IMR-90 (cell line): Measurements from ENCODE around the gene FRMD5. TPM values are rescaled to one million over a fixed set of nuclear protein-coding genes. Genes with fewer than 3 reads are reported as not detected.

Experiments used
- ATAC-seq: fragments of 200-7000 bp; cut with Tn5 transposase; 2 replicates; pipeline ENCODE4 v1.9.1; 2020; ENCODE audit warnings: low read depth, mild to moderate bottlenecking, moderate library complexity
- BruUV-seq: library from RNA; stranded (reverse); fragments of 400-500 nt; replicated peaks from 2 replicates; lab custom pipeline; 2021; lab: Mats Ljungman, UMichigan
- CTCF ChIA-PET: fragments of 300-600 bp; formaldehyde crosslinking; extraction: SDS; loops from one replicate; lab custom pipeline; 2021; ENCODE audit warnings: antibody characterized with exemption; lab: Yijun Ruan, JAX
- POLR2A ChIA-PET: fragments of 300-600 bp; sonication (Branson Sonifier 250); formaldehyde crosslinking; loops from one replicate; lab custom pipeline; 2022; ENCODE audit warnings: antibody characterized with exemption; ENCODE audit not compliant: unreplicated experiment; lab: Charles Lee
- DNase-seq: peaks from one replicate; pipeline ENCODE4 v3.0.0; 2013
- H2AFZ ChIP-seq: replicated peaks from 2 replicates; pipeline ENCODE3; 2013; ENCODE audit warnings: low read length, mild to moderate bottlenecking; ENCODE audit not compliant: poor library complexity
- H2AK5ac ChIP-seq: 2 replicates; pipeline ENCODE4 v1.6.1; 2013; ENCODE audit warnings: low read depth, low read length, inconsistent platforms
- H2AK9ac ChIP-seq: replicated peaks from 2 replicates; pipeline ENCODE3; 2013; ENCODE audit warnings: mild to moderate bottlenecking, low read depth, low read length, moderate library complexity; ENCODE audit not compliant: poor library complexity
- H2BK120ac ChIP-seq: 2 replicates; pipeline ENCODE4 v1.6.1; 2013; ENCODE audit warnings: low read depth, low read length, inconsistent platforms
- H2BK15ac ChIP-seq: 3 replicates; pipeline ENCODE4 v1.6.1; 2013; ENCODE audit warnings: low read depth, low read length, inconsistent platforms
- H2BK20ac ChIP-seq: 2 replicates; pipeline ENCODE4 v1.6.1; 2013; ENCODE audit warnings: low read depth, mild to moderate bottlenecking, inconsistent platforms, low read length, moderate library complexity
- H2BK5ac ChIP-seq: 2 replicates; pipeline ENCODE4 v1.6.1; 2013; ENCODE audit warnings: mild to moderate bottlenecking, low read depth, low read length, inconsistent platforms; ENCODE audit not compliant: poor library complexity, severe bottlenecking
- H3K14ac ChIP-seq: replicated peaks from 2 replicates; pipeline ENCODE4 v1.6.1; 2013; ENCODE audit warnings: low read depth, low read length, inconsistent platforms
- H3K18ac ChIP-seq: 2 replicates; pipeline ENCODE4 v1.6.1; 2013; ENCODE audit warnings: low read depth, low read length, control low read depth
- H3K23ac ChIP-seq: 2 replicates; pipeline ENCODE4 v1.6.1; 2013; ENCODE audit warnings: low read depth, low read length, inconsistent platforms
- H3K27ac ChIP-seq: 2 replicates; pipeline ENCODE4 v1.5.1; 2013; ENCODE audit warnings: mild to moderate bottlenecking, control low read depth, low read length; ENCODE audit not compliant: insufficient read depth
- H3K27me3 ChIP-seq: 2 replicates; pipeline ENCODE4 v1.6.1; 2013; ENCODE audit warnings: low read length; ENCODE audit not compliant: control insufficient read depth, insufficient read depth
- H3K36me3 ChIP-seq: 2 replicates; pipeline ENCODE4 v1.6.1; 2013; ENCODE audit warnings: low read length, mixed read lengths; ENCODE audit not compliant: control insufficient read depth, insufficient read depth
- H3K4ac ChIP-seq: 2 replicates; pipeline ENCODE4 v1.6.1; 2013; ENCODE audit warnings: low read depth, low read length, inconsistent platforms
- H3K4me1 ChIP-seq: 2 replicates; pipeline ENCODE4 v1.6.1; 2013; ENCODE audit warnings: low read length, mixed read lengths; ENCODE audit not compliant: control insufficient read depth, insufficient read depth
- H3K4me2 ChIP-seq: 2 replicates; pipeline ENCODE4 v1.6.1; 2013; ENCODE audit warnings: low read depth, mild to moderate bottlenecking, control low read depth, low read length, moderate library complexity
- H3K4me3 ChIP-seq: 2 replicates; pipeline ENCODE4 v1.5.1; 2013; ENCODE audit warnings: low read depth, mild to moderate bottlenecking, control low read depth, low read length, moderate library complexity; ENCODE audit not compliant: insufficient read depth
- H3K56ac ChIP-seq: 2 replicates; pipeline ENCODE4 v1.6.1; 2013; ENCODE audit warnings: low read length, inconsistent platforms; ENCODE audit not compliant: insufficient read depth; ENCODE audit errors: extremely low read depth
- H3K79me1 ChIP-seq, 2 experiments: 2 replicates each; pipeline ENCODE4 v1.6.1; 2013; ENCODE audit warnings: low read length in 2 of 2, inconsistent platforms in 1 of 2, low read depth in 1 of 2
- H3K9ac ChIP-seq: 2 replicates; pipeline ENCODE4 v1.6.1; 2013; ENCODE audit warnings: low read depth, low read length, control low read depth
- H3K9me1 ChIP-seq: 2 replicates; pipeline ENCODE4 v1.6.1; 2013; ENCODE audit warnings: low read length, inconsistent platforms; ENCODE audit not compliant: insufficient read depth
- H3K9me3 ChIP-seq: 2 replicates; pipeline ENCODE4 v1.6.1; 2013; ENCODE audit warnings: low read length; ENCODE audit not compliant: control insufficient read depth, insufficient read depth
- H4K20me1 ChIP-seq: 2 replicates; pipeline ENCODE4 v1.6.1; 2013; ENCODE audit warnings: low read length, inconsistent platforms; ENCODE audit not compliant: insufficient read depth
- H4K5ac ChIP-seq: 2 replicates; pipeline ENCODE4 v1.6.1; 2013; ENCODE audit warnings: mild to moderate bottlenecking, low read depth, low read length, control low read depth
- H4K8ac ChIP-seq, 2 experiments: 2 replicates each; pipeline ENCODE4 v1.6.1; 2013; ENCODE audit warnings: low read depth in 2 of 2, low read length in 2 of 2, control low read depth in 1 of 2, inconsistent platforms in 1 of 2
- H4K91ac ChIP-seq: 2 replicates; pipeline ENCODE4 v1.6.1; 2013; ENCODE audit warnings: low read depth, low read length, inconsistent platforms; ENCODE audit not compliant: insufficient read depth
- BHLHE40 ChIP-seq: fragments of 150-350 bp; IDR thresholded peaks from 2 replicates; pipeline ENCODE4 v1.6.1; 2016; ENCODE audit warnings: mild to moderate bottlenecking, low read depth, low read length
- CHD1 ChIP-seq: IDR thresholded peaks from 2 replicates; pipeline ENCODE4 v1.6.1; 2012; ENCODE audit warnings: low read depth, low read length, improper control_type of control experiment
- MAZ ChIP-seq: IDR thresholded peaks from 2 replicates; pipeline ENCODE4 v1.6.1; 2012; ENCODE audit warnings: low read depth, mild to moderate bottlenecking, low read length, improper control_type of control experiment, moderate library complexity, borderline replicate concordance
- NFE2L2 ChIP-seq: fragments of 150-350 bp; IDR thresholded peaks from 2 replicates; pipeline ENCODE4 v1.6.1; 2016; ENCODE audit warnings: low read depth, mild to moderate bottlenecking, low read length
- RAD21 ChIP-seq: IDR thresholded peaks from 2 replicates; pipeline ENCODE4 v1.6.1; 2012; ENCODE audit warnings: low read length, improper control_type of control experiment
- RFX5 ChIP-seq: IDR thresholded peaks from 2 replicates; pipeline ENCODE4 v1.8.0; 2012; ENCODE audit warnings: low read depth, mild to moderate bottlenecking, low read length, moderate library complexity
- SMC3 ChIP-seq: fragments of 150-350 bp; IDR thresholded peaks from 2 replicates; pipeline ENCODE4 v1.6.1; 2016; ENCODE audit warnings: low read depth, mild to moderate bottlenecking, antibody characterized with exemption, low read length, moderate library complexity
- WGBS, 2 experiments: methylation state at CpG; one replicate each; pipeline versions ENCODE4 v1.1.5 to v1.1.7; 2013; ENCODE audit warnings: missing lambda C conversion rate in 2 of 2; ENCODE audit not compliant: insufficient read length in 1 of 2; ENCODE audit errors: extremely low coverage in 2 of 2; 5-methylcytosine and 5-hydroxymethylcytosine counted together
- dilution Hi-C: fragments of 300-500 bp; cut with HindIII; formaldehyde crosslinking; loops from one replicate; pipeline ENCODE4 v1.14.3; 2018; ENCODE audit warnings: low sequenced_read_pairs; ENCODE audit not compliant: unreplicated experiment
- in situ Hi-C: fragments of 300-500 bp; cut with MboI; formaldehyde crosslinking; loops from 3 replicates; pipeline ENCODE4 v1.14.3; 2019; ENCODE audit warnings: low sequenced_read_pairs, inconsistent platforms, mixed read lengths
- intact Hi-C: fragments of 100-400 bp; cut with micrococcal nuclease; formaldehyde crosslinking; loops from 2 replicates; pipeline ENCODE4 v1.10.0; 2022
- polyA plus RNA-seq, 3 experiments: library from polyadenylated mRNA; depleted of rRNA; stranded (reverse); fragments of >200 nt; gene quantifications; 2 replicates each; pipeline ENCODE4 v1.2.3, GENCODE V29; 2012; ENCODE audit warnings: low replicate concordance in 1 of 3
- total RNA-seq: library from RNA; depleted of rRNA; stranded (reverse); fragments of >200 nt; gene quantifications from 2 replicates; pipeline ENCODE4 v1.2.3, GENCODE V29; 2012
- TF ChIP-seq, protein P1 (sequence below): conservative IDR thresholded peaks from 2 replicates; pipeline ENCODE4 v1.5.1; 2012; ENCODE audit warnings: mild to moderate bottlenecking, low read depth, low read length, improper control_type of control experiment

FRMD5 gene
- total and polyA plus RNA-seq, 2 of the 4 experiments (the other 2 are of a cell fraction), result 4.1 to 5.4 TPM

GRCh38 chr15:44068347-44068746 is 126.7 kb downstream of the FRMD5 start:
- no peak overlapping the region for H4K91ac ChIP-seq
- no peak for DNase-seq
- no peak overlapping the region for H4K5ac ChIP-seq
- H3K4me3 ChIP-seq, result no peak overlapping the region
- H3K14ac ChIP-seq, result no peak overlapping the region
- H3K18ac ChIP-seq, result no peak overlapping the region
- H2BK5ac ChIP-seq, result no peak overlapping the region
- no peak overlapping the region for H2AFZ ChIP-seq
- H3K9me1 ChIP-seq, result peaks cover 3% of the 10 kb centered on the region; the same call in 1 of the 2 replicates
- H3K79me1 ChIP-seq, result no peaks in the 10 kb centered on the region
- H3K9me3 ChIP-seq, result no peaks in the 10 kb centered on the region
- in situ Hi-C loops, result loop anchor here (25.0 kb wide), 1 partner anchor 156 kb away; no protein-coding TSS in a partner anchor
- intact Hi-C loops, result loop anchor here (5.0 kb wide), 1 partner anchor 149 kb away; no protein-coding TSS in a partner anchor
- H3K36me3 ChIP-seq, result no peaks in the 10 kb centered on the region
- H2BK120ac ChIP-seq, result no peak overlapping the region
- no peak overlapping the region for H3K27ac ChIP-seq
- BruUV-seq, result no TSS peak
- H2AK9ac ChIP-seq, result no peak overlapping the region
- dilution Hi-C loops, result no loop called here
- TF ChIP-seq BHLHE40, result no peak
- TF ChIP-seq SMC3, result no peak
- no peak for TF ChIP-seq RAD21
- TF ChIP-seq, protein P1, sequence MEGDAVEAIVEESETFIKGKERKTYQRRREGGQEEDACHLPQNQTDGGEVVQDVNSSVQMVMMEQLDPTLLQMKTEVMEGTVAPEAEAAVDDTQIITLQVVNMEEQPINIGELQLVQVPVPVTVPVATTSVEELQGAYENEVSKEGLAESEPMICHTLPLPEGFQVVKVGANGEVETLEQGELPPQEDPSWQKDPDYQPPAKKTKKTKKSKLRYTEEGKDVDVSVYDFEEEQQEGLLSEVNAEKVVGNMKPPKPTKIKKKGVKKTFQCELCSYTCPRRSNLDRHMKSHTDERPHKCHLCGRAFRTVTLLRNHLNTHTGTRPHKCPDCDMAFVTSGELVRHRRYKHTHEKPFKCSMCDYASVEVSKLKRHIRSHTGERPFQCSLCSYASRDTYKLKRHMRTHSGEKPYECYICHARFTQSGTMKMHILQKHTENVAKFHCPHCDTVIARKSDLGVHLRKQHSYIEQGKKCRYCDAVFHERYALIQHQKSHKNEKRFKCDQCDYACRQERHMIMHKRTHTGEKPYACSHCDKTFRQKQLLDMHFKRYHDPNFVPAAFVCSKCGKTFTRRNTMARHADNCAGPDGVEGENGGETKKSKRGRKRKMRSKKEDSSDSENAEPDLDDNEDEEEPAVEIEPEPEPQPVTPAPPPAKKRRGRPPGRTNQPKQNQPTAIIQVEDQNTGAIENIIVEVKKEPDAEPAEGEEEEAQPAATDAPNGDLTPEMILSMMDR, result no peak
- TF ChIP-seq CHD1, result no peak
- no peak for TF ChIP-seq RFX5
- no peak for TF ChIP-seq MAZ
- TF ChIP-seq NFE2L2, result no peak
- ChIA-PET POLR2A (no interaction called here), CTCF (no interaction called here)
- H3K4me1 ChIP-seq, result no peaks in the 10 kb centered on the region
- H2AK5ac ChIP-seq, result no peak overlapping the region
- no peak overlapping the region for H3K4ac ChIP-seq
- H3K27me3 ChIP-seq, result no peaks in the 10 kb centered on the region
- H2BK20ac ChIP-seq, result no peak overlapping the region
- 69% methylated on average over 2 of the region's 2 CpGs; no CpG with 5 or more reads in 1 of the 2 experiments for WGBS, 2 experiments
- no peaks in the 10 kb centered on the region for H4K20me1 ChIP-seq
- H3K9ac ChIP-seq, result no peak overlapping the region
- no peak overlapping the region for H4K8ac ChIP-seq
- no peak overlapping the region for H3K4me2 ChIP-seq
- H2BK15ac ChIP-seq, result no peak overlapping the region
- ATAC-seq, result no peak
- no peak overlapping the region for H3K56ac ChIP-seq
- no peak overlapping the region for H3K23ac ChIP-seq
